T1000 (cell line): ENCODE results near the gene TFRC.
"Not testable (repeated sequence)": the region's sequence is repeated elsewhere in the genome, so short reads cannot be mapped to it uniquely, and the experiment has no call there.

Source experiments
- DNase-seq: peaks from one replicate; lab custom pipeline; 2025; ENCODE audit warnings: mixed read lengths; lab: John Stamatoyannopoulos, UW

TFRC gene

DNA sequence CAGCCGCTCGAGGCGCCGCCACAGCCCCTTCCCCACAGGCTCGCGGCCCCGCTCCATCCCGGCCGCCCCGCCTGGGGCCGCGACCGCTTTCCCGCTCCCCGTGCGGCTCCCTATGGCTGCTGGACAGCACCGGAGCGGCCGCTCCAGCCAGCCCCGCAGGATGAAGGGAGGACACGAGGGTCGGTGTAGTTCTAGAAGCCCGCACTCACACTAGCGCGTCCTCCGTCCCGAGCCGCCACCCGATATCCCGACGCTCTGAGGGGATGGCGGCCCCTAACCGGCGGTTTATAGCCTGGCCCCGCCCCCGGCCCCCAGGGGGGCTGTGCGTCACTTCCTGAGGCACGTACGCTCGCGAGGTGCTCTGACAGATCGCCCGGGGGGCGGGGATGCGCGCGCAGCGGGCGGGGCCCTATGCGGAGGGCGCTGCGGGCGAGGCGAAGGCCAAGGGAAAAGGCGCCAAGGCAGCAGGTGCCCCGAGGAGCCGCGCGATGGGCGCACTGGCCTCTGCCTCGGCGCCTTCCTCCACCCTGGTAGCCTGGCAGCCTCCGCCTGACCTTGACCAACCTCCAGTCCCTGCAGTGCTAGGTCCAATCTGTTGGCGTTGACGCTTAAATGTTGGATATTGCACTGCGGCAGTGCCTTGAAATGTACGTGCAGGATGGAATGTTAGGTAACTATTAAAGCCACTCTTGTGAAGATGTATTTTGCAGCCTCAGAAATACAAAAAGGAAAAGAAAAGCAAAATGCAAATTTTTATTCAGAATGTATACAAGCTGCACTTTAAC is at the start of gene TFRC:
TFRC (minus strand) TSS at position 257 of the 785 bp plus-strand sequence. CDS start 4,991 bp downstream, outside the sequence.
- DNase-seq: peak; percentile 78

DNA sequence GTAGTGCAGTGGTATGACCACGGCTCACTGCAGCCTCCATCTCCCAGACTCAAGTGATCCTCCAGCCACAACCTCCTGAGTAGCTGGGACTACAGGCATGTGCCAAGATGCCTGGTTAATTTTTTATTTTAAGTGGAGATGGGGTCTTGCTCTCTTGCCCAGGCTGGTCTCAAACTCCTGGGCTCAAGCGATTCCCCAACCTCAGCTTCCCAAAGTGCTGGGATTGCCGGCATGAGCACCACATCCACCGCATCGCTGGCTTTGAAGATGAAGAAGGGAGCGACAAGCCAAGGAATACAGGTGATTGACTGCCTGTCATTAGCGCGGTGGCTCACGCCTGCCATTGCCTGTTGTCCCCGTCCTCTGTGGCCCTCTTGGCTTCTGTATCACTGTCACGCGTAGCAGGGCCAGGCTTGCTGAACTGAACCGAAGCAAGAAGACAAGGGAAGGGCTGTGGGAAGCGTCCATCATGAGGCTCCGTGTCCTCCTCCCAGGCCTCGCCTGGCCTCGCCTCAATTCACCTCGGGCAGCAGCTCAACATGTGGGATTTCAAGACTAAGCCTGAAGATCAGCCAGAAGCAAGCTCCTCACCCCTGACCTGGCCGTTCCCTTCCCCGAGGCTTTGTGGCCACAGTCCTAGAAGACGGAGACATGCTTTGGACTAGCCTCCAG is 46.4 kb upstream of the TFRC start:
- no peak for DNase-seq

DNA sequence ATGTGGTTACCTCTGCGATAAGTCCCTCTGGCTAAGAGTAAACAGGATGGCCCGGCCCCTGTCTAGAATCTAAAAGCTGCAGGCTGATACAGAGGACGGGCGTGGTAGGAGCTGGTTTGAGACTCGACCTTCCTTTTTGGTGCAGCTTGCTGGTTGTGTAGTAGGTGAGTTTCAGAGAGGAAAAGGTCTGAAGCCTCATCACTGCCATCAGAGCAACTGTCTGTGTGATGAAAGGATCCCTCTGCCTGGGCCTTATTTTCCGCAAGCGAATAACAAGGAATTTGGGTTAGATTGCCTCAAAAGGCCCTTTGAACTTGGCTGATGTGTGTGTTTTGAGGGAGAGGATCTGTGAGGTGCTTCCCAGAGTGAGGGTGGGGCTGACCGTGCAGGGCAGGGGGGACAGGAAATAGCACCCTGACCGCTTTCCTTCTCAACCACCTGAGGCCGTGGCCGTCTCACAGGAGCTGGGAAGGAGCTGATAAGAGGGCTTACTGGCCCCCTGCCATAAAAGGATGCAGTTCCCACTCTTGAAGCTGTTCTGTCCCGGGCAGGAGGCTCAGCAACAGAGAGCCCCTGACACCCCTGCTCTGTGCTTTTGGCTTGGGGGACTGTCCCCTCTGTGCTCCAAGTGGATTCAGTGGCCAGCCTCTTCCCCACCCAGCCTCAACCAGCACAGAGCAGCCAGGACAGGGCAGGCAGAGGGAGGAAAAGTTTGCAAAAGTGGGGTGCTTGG is 45.6 kb upstream of the TFRC start:
- no peak for DNase-seq

DNA sequence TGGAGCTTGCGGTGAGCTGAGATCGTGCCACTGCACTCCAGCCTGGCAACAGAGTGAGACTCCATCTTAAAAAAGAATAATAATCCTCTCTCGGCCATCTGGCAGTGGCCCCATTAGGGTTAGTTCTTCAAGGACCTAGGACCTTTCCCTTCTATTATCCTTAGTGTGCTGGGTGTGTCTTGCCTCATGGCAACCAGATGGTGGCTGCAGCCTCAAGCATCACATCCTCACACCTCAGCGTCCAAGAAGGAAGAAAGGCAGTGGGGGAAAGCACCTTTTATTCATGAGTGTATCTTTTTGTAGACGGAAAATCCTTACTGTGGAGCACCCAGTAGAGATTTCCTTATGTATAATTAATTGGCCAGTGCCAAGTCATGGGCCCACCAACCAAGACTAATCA is 42.7 kb upstream of the TFRC start:
- DNase-seq: no peak

DNA sequence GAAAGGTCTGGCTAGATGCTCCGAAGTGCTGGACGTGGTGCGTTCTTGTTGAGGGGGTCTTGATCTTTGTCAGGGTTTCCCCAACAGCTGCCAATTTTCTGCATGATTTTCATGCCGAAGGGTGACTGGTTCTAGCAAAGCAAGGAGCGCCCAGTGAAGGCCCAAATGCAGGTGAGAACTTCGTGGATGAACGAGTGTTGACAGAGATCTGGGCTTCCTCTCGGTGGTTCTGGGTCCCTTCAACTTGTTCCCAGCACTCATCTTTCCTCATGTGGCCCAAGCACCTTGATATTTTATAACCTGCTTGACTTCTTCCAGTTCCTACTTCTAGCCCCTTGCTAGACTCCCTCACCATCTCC is 40.8 kb upstream of the TFRC start:
- no peak for DNase-seq

DNA sequence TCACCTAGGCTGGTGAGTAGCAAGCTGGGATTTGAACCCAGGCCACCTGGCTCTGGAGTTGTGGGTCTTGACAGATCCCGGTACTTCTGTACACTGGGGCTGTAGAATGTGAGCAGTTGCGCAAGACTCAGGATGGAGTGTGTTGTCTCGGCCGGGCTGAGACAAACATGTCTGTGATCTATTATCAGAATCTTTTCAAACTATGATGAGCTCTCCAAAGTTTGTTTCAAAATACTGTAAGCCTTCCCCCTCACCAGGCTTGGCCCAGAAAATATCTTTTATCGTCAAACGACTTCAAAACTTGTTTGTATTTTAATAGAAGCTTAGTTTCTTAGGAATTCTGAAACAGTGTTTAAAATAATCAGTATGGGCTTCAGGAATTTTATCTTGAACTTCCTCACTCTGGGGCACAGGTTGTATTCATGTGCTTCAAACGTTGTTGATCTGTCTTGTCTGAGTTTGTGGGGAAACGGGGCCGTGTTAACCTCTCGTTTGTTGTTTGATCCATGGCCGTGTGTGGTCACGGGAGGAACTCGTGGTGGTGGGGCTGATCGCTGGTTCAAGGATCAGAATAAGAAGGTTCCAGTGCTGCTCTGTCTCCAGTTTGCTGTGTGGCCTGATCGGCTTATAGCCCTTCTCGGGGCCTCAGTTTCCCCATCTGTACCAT is 40.3 kb upstream of the TFRC start:
- DNase-seq: no peak

DNA sequence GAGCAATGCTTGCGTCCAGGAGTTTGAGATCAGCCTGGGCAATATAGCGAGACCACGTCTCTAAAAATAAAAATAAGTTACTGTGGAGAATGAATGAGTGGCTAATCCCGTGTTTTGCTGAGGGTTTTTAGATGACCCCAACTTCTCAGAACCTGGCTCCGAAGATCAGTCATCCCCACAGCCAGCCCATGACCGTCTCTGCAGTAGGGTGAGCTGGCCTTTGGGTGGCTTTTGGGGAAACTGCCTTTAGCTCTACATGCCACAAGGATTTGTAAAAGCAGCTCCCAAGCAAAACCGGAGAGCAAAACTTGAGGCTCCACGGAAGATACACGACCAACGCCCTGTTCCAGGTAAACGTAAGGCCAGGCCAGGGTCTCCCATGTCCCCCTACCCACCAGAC is 39.2 kb upstream of the TFRC start:
- no peak for DNase-seq

DNA sequence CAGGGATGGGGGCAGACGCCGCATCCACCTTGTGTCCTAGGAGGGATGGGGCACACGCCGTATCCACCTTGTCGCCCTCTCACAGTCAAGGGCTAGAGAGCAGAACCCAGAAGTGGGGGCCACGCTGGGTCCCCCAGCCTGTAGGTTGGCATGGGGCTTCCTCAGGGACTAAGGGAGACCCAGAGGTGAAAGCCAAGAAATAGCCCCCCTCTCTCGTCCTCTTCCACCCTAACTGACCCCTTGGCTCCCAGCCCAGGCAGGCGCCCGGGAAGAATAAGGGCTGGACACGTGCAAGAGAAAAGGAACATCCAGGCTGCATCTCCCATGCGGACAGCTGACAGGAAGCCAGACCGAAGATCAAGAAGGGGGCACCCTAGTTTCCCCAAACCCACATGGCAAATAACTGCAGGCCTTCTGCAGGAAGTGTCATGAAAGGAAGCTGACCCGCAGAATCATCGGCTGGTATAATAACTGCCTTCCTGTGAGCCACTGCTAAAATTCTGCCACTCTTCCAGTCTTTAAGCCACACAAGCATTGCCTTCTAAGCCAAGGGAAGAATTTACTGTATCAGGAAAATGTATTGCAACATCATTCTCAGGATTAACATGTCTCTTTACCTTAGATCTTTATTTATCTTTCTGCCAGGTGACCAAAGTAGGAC is 38.5 kb upstream of the TFRC start:
- DNase-seq: no peak

DNA sequence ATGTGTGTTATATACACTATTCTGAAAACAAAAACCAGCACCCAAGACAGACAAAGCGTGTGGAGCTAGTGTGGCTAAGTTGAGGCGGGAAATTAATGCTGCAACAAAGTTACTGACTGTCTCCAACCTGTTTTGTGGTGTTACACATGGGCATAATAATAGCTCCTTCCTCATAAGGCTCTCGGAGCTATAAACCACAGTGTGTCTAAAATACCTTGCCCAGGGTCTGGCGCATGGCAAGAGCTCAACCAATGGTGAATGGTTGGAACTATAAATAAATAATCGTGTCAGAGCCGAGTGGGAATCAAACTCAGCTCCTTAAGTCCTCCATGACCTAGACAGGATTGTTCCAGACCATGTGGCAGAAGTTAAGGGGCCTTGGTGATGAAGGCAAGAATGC is 35.9 kb upstream of the TFRC start:
- no peak for DNase-seq

DNA sequence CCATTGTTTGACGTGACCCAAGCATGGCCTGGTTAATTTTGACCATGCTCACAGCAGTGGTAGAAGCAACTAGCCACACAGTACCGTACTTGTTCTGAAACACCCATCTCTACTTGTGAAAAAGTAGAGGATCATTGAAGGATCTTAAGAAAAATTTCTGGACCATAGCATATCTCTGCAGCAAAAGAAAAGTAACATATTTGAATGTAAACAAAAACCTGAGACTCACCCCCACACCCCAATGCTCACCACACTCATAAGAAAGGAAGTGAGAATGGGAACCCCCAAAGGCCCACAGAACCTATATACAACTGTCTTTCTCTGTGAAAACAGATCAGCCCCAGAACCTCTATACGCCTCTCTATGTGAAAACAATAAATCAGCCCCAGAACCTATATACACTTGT is 33.8 kb upstream of the TFRC start:
- DNase-seq: no peak

DNA sequence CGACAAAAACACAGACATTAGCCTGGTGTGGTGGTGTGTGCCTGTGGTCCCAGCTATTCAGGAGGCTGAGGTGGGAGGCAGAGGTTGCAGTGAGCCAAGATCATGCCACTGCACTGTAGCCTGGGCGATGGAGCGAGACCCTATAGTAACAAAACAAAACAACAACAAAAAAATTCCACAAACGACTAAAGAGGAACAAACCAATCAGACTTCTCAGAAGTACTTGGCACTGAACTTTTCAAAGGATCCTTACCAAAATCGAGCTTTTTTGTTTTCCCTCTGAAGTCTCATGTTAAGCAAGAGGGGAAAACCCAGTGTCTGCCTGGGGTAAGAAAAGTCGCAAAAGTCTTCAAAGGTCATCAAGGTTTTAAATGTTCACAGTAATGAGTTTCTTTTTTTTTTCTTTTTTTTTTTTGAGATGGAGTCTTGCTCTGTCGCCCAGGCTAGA is 30.1 kb upstream of the TFRC start:
- DNase-seq: no peak

DNA sequence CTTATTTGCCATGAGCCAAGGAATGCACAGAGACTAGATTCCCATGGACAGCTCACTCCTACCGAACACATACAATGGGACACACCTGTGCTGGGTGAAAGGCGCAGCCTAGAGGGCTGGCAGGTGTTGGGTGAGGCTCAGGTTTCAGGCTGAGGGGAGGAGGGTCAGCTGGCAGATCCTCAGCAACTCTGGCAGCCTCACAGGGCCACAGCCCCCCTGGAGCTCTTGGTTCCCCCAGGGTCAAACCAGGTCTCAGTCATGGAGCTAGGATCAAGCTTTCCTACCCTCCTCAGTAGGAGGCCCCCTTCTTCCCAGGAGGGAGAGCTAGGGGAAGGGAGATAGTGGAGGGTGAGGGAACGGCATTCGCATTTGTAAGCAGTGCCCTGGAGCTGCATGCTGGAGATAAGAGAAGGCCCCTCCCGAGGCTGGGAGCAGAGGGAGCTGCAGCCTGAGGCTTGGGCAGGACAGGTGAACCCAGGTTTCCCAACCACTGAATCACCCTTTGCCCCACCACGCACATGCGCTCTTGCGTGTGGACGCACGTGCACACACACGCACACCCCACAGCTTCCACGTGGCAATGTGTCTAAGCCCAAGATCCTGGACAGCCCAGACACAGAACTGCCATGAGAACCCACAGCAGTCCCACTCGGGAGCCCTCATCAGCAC is 26.3 kb upstream of the TFRC start:
- no peak for DNase-seq

DNA sequence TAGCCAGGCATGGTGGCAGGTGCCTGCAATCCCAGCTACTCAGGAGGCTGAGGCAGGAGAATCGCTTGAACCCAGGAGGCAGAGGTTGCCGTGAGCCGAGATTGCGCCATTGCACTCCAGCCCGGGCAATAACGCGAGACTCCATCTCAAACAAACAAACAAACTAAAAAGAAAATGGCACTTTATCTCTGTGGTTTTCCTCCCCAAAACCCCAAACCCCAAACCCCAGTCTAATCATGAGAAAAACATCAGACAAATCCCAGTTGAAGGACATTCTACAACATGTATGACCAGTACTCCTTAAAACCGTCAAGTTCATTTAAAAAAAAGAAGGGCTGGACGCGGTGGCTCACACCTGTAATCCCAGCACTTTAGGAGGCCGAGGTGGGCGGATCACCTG is 22.8 kb upstream of the TFRC start:
- DNase-seq: not testable (repeated sequence)

DNA sequence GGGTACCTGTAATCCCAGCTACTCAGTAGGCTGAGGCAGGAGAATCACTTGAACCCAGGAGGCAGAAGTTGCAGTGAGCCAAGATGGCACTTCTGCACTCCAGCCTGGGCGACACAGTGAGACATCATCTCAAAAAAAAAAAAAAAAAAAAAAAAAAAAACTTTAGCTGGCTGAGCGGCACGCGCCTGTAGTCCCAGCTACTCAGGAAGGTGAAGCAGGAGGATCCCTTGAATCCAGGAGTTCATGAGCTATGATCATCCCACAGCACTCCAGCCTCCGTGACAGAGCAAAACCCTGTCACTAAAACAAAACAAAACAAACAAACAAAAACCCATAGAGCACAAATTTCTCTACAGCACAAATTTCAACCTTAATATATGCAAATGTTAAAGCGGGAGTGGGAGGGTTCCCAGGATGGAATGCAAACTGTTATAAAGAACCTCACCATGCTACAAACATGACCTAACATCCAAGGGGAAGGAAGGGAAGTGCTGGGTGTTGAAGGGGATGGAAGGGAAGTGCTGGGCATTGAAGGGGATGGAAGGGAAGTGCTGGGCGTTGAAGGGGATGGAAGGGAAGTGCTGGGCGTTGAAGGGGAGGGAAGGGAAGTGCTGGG is 16.6 kb upstream of the TFRC start:
- DNase-seq: not testable (repeated sequence)

DNA sequence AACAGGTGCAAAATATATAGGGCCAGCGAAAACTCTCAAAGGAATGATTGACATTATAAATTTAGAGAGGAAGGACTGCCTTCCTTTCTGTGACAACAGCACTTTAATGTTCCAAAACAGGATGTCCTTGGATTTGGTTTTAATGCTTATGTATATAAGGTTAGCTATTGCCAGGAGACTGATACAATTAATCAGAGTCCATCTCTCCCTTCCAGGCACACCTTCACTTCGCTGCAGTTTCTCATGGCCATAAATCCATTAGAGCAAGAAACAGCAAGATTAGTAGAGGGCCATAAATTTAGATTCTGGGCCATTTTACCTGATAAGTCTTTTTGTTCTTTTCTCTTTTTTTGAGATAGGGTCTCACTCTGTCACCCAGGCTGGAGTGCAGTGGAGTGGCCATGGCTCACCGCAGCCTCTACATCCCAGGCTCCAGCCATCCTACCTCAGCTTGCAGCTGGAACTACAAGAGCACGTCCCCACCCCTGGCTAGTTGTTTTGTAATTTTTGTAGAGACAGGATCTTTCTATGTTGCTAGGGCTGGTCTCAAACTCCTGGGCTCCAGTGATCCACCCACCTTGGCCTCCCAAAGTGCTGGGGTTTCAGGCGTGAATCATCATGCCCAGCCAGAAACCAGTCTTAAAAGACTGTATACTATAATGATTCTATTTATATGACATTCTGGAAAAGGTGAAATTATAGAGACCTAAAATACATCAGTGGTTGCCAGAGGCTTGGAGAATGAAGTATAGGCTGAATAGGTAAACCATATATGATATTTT is 15.7 kb upstream of the TFRC start:
- DNase-seq: no peak

DNA sequence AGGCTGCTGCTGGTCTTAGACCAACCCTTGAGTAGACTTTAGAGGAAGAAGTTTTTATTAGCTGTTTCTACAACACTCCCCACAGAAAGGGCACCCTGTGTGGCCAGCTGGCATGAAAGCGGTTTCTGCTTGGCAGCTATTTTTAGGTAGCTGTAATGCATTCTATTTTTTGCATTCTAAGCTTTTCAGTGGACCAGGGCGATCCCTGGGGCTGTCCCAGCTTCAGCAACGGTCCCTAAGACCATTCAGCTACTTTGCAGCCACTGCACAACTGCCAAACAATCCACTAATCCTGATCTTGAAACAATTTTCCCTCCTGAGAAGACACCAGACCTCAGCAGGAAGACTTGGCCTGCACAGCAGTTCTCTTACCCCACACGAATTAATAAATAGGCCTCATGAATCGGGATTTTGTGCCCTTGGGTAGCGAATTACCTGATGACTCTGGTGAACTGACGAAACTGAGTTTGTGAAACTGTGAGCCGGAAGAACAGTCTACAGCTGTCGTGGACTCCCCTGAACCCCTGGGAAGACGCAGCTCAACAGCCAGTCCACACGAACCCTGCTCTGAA is 14.6 kb upstream of the TFRC start:
- no peak for DNase-seq

DNA sequence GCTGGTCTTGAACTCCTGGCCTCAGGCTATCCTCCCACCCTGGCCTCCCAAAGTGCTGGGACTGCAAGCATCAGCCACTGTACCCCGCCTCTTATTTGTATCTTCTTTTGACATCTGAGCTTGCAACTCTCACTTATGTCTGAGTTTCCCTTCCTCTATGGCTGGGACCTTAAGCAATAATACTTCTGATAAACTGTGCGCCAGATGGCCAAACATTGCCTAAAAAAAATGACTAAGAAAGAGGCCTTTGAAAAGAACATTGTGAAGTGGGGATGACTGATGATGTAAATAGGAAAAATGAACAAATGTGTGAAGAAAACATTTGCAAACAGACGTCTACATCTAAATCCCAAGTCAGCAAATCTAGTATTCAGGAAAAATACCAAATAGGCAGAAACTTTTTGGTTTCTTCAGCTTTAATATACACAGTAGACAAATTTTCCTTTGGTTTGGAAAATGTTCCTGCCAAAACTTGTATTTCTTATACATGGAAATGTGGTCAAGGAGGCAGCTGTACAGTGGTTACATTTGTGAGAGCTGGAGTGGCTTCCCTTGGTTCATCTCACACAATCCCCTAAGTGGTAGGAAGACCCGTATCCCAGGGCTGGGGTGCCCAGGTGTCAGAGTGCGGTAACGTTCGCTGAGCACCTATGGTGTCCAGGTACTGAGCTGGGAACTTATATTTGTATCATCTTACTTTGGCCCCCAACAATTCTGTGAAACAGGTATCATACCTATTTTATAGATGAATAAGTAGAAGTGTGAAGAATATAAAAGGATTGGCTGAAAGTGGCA is 11.6 kb upstream of the TFRC start:
- DNase-seq: no peak

DNA sequence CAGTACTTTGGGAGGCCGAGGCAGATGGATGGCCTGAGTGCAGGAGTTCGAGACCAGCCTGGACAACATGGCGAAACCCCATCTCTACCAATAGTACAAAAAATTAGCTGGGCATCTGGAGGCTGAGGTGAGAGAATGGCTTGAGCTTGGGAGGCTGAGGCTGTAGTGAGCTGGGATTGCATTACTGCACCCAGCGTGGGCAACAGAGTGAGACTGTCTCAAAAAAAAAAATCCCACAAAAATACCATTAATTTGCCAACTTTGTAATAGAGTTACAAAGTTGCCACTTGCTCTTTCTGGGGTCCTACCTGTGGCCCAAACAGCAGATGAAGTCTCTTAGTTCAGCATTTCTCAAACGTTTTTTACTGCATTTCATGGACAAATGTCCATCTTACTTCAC is 6.0 kb upstream of the TFRC start:
- DNase-seq: no peak

DNA sequence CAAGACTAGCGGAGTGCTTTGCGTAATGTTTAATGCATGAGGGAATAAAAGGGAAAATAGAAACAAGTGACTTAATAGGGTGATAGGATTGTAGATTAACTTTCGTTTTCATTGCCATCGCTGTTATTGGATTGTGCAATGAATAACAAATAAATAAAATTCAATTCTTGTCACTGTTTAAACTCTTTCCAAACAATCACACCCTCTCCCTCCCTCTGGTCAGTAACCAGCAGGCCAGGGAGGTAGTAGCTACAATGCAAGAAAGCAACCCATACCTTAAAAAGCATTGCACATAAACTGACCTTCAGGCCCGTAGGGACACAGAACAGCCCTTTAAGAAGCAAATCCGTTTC is 705 bp upstream of the TFRC start:
- DNase-seq: no peak
